Ishikawa (cell line): ENCODE measurements around the gene MTHFS.

Source experiments
- CEBPB ChIP-seq: IDR thresholded peaks from 2 replicates; pipeline ENCODE4 v1.6.1; 2012
- CREB1 ChIP-seq: IDR thresholded peaks from 2 replicates; pipeline ENCODE4 v1.6.1; 2012; ENCODE audit warnings: low read depth
- EGR1 ChIP-seq: IDR thresholded peaks from 2 replicates; pipeline ENCODE4 v1.6.1; 2012
- EP300 ChIP-seq: IDR thresholded peaks from 2 replicates; pipeline ENCODE4 v1.6.1; 2012; ENCODE audit warnings: borderline replicate concordance
- FOXM1 ChIP-seq: IDR thresholded peaks from 2 replicates; pipeline ENCODE4 v1.6.1; 2012; ENCODE audit warnings: low read depth, borderline replicate concordance
- NFIC ChIP-seq: IDR thresholded peaks from 2 replicates; pipeline ENCODE4 v1.6.1; 2012
- RAD21 ChIP-seq: IDR thresholded peaks from 2 replicates; pipeline ENCODE4 v1.6.1; 2012; ENCODE audit warnings: low read depth
- TAF1 ChIP-seq: IDR thresholded peaks from 2 replicates; pipeline ENCODE4 v1.6.1; 2012; ENCODE audit warnings: low read depth, mild to moderate bottlenecking
- TCF12 ChIP-seq: IDR thresholded peaks from 2 replicates; pipeline ENCODE4 v1.6.1; 2012; ENCODE audit warnings: low read depth
- TEAD4 ChIP-seq: IDR thresholded peaks from 2 replicates; pipeline ENCODE4 v1.6.1; 2012
- YY1 ChIP-seq: IDR thresholded peaks from 2 replicates; pipeline ENCODE4 v1.6.1; 2012; ENCODE audit warnings: low read depth
- ZBTB7A ChIP-seq: IDR thresholded peaks from 2 replicates; pipeline ENCODE4 v1.6.1; 2012; ENCODE audit warnings: low read depth
- TF ChIP-seq, protein P1 (sequence below): IDR thresholded peaks from 2 replicates; pipeline ENCODE4 v1.6.1; 2012
- TF ChIP-seq, protein P2 (sequence below): IDR thresholded peaks from 2 replicates; pipeline ENCODE4 v1.6.1; 2012
- TF ChIP-seq, protein P3 (sequence below): IDR thresholded peaks from 2 replicates; pipeline ENCODE4 v1.6.1; 2012; ENCODE audit warnings: low read depth, mild to moderate bottlenecking

MTHFS gene

GRCh38 chr15:79849789-79850188, 47.0 kb downstream of the MTHFS start:
- TF ChIP-seq TCF12 (no peak), TAF1 (no peak), RAD21 (peak; percentile 36; the same call in 1 of the 2 replicates)

DNA sequence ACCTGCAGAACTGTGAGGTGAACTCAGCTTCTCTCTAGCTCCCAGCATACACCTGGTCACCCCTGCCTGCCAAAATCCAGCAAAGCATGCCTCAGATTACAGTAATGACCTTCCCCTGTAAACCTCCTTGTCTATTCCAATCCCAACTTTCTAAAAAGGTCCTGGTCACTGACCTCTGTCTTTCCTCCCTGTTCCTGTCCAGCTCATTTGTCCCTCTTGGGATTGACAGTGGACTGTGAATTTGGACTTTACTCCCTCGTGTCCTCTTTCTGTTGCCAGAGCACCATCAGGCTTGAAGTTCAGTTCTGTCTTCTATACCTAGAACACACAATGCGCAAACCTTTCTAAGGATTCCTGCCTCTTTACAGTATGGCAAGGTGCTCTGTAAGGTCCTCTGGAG, 50.3 kb downstream of the MTHFS start:
- TF ChIP-seq, protein P1, sequence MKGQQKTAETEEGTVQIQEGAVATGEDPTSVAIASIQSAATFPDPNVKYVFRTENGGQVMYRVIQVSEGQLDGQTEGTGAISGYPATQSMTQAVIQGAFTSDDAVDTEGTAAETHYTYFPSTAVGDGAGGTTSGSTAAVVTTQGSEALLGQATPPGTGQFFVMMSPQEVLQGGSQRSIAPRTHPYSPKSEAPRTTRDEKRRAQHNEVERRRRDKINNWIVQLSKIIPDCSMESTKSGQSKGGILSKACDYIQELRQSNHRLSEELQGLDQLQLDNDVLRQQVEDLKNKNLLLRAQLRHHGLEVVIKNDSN: no peak
- no peak for TF ChIP-seq TCF12
- no peak for TF ChIP-seq CEBPB
- no peak for TF ChIP-seq CREB1
- TF ChIP-seq EP300: no peak
- TF ChIP-seq ZBTB7A: no peak
- TF ChIP-seq YY1: no peak
- TF ChIP-seq NFIC: no peak
- TF ChIP-seq, protein P2, sequence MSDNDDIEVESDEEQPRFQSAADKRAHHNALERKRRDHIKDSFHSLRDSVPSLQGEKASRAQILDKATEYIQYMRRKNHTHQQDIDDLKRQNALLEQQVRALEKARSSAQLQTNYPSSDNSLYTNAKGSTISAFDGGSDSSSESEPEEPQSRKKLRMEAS: no peak
- TF ChIP-seq FOXM1: no peak
- TF ChIP-seq RAD21: no peak
- no peak for TF ChIP-seq TEAD4
- TF ChIP-seq, protein P3, sequence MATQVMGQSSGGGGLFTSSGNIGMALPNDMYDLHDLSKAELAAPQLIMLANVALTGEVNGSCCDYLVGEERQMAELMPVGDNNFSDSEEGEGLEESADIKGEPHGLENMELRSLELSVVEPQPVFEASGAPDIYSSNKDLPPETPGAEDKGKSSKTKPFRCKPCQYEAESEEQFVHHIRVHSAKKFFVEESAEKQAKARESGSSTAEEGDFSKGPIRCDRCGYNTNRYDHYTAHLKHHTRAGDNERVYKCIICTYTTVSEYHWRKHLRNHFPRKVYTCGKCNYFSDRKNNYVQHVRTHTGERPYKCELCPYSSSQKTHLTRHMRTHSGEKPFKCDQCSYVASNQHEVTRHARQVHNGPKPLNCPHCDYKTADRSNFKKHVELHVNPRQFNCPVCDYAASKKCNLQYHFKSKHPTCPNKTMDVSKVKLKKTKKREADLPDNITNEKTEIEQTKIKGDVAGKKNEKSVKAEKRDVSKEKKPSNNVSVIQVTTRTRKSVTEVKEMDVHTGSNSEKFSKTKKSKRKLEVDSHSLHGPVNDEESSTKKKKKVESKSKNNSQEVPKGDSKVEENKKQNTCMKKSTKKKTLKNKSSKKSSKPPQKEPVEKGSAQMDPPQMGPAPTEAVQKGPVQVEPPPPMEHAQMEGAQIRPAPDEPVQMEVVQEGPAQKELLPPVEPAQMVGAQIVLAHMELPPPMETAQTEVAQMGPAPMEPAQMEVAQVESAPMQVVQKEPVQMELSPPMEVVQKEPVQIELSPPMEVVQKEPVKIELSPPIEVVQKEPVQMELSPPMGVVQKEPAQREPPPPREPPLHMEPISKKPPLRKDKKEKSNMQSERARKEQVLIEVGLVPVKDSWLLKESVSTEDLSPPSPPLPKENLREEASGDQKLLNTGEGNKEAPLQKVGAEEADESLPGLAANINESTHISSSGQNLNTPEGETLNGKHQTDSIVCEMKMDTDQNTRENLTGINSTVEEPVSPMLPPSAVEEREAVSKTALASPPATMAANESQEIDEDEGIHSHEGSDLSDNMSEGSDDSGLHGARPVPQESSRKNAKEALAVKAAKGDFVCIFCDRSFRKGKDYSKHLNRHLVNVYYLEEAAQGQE: no peak
- TF ChIP-seq TAF1: no peak
- no peak for TF ChIP-seq EGR1

DNA sequence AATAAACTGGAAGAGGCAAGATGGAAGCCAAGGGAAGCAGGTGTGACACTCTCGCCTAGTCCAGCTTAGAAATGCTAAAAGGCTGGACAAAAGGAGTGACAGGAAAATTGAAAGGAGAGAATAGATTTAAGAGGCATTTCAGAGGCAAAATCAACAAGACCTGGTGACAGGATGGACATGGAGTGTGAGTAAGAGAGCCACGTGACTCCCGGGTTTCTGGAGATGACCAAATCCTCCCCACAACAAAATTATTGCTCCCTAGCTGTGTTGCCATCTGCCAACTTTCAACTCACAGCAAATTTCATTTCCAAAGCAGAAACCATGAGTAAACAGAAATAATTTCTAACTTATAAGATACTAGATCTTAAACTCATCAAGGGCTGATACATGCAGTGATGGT, 52.6 kb downstream of the MTHFS start:
- no peak for TF ChIP-seq EGR1
- TF ChIP-seq NFIC: no peak
- no peak for TF ChIP-seq ZBTB7A
- TF ChIP-seq YY1: no peak
- TF ChIP-seq RAD21: no peak
- no peak for TF ChIP-seq TCF12
- TF ChIP-seq CREB1: no peak
- no peak for TF ChIP-seq CEBPB
- no peak for TF ChIP-seq TEAD4
- no peak for TF ChIP-seq TAF1
- TF ChIP-seq EP300: no peak
- TF ChIP-seq, protein P3: no peak
- TF ChIP-seq, protein P1: no peak
- TF ChIP-seq FOXM1: no peak

DNA sequence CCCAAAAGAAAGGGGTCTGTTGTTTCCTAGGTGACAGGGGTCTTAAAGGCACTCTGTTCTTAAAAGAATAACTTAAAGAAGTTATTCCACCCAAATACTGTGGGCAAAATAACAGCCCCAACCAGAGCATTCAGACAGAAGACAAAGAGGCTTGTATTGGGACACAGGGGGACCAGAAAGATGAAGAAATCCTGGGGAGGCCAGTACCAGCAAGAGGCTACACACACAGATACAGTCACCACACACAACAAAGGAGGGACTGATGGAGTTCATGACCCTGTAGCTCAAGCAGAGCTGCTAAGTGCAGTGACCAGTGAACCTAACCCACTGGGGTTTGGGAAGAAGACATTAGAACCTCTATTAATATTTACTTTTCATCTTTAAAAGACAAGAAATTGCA, 59.0 kb downstream of the MTHFS start:
- TF ChIP-seq RAD21 (no peak), YY1 (no peak)
- TF ChIP-seq, protein P3: no peak

GRCh38 chr15:79834495-79834894, 62.3 kb downstream of the MTHFS start:
- TF ChIP-seq TAF1 (no peak), TCF12 (no peak), NFIC (no peak), ZBTB7A (no peak), TEAD4 (no peak), FOXM1 (no peak), EGR1 (no peak), EP300 (no peak), CEBPB (no peak), YY1 (no peak), CREB1 (no peak), RAD21 (no peak)
- TF ChIP-seq, protein P1: no peak
- TF ChIP-seq, protein P3: no peak
- TF ChIP-seq, protein P2: no peak
